GM21360 (cell line): ENCODE measurements around the gene TMEM101.
A peak's percentile ranks its signal among the peaks of the same experiment; 100 is the strongest.
"Not testable (repeated sequence)": the region's sequence is repeated elsewhere in the genome, so short reads cannot be mapped to it uniquely, and the experiment has no call there.

Experiments used
- ATAC-seq: cut with Tn5 transposase; IDR thresholded peaks from one replicate; pipeline ENCODE4 v1.9.1; 2021; ENCODE audit warnings: mild to moderate bottlenecking, moderate library complexity; ENCODE audit not compliant: unreplicated experiment

Gene TMEM101

GRCh38 chr17:44024271-44024663 lies 9.5 kb upstream of the TMEM101 start:
- ATAC-seq, result no peak

- no peak for ATAC-seq
Observed at GRCh38 chr17:44023545-44024270, 8.9 kb upstream of the TMEM101 start.

GRCh38 chr17:44022246-44022645 lies 7.5 kb upstream of the TMEM101 start:
- ATAC-seq, result no peak

- not testable (repeated sequence) for ATAC-seq
Observed at GRCh38 chr17:44021227-44021626, 6.5 kb upstream of the TMEM101 start.

- no peak for ATAC-seq
Observed at GRCh38 chr17:44014133-44014436, 678 bp downstream of the TMEM101 start.

GRCh38 chr17:44012874-44013273 lies 1.9 kb downstream of the TMEM101 start:
- no peak for ATAC-seq

GRCh38 chr17:44012391-44012790 lies 2.4 kb downstream of the TMEM101 start:
- no peak for ATAC-seq

- no peak for ATAC-seq
Observed at GRCh38 chr17:44011876-44012275, 2.9 kb downstream of the TMEM101 start.

- ATAC-seq, result no peak
Observed at GRCh38 chr17:44010966-44011647, 3.7 kb downstream of the TMEM101 start.

- ATAC-seq, result no peak
Observed at GRCh38 chr17:44008205-44008909, 6.4 kb downstream of the TMEM101 start.

GRCh38 chr17:44007346-44008204 lies 7.2 kb downstream of the TMEM101 start:
- no peak for ATAC-seq

- ATAC-seq, result peak; percentile 62
Observed at GRCh38 chr17:44006598-44007345, 8.0 kb downstream of the TMEM101 start.

GRCh38 chr17:44006272-44006597 lies 8.5 kb downstream of the TMEM101 start:
- no peak for ATAC-seq

- ATAC-seq, result no peak
Observed at GRCh38 chr17:44005527-44006271, 9.1 kb downstream of the TMEM101 start.

- no peak for ATAC-seq
Observed at GRCh38 chr17:44004761-44005526, 9.8 kb downstream of the TMEM101 start.

GRCh38 chr17:44004077-44004760 lies 10.5 kb downstream of the TMEM101 start, which contains the start of gene NAGS:
Gene NAGS (plus strand): TSS chr17:44004622. CDS start chr17:44004664, 42 bp downstream.
- ATAC-seq, result no peak

GRCh38 chr17:44002141-44002848 lies 12.5 kb downstream of the TMEM101 start:
- ATAC-seq, result no peak

GRCh38 chr17:44001461-44001920 lies 13.3 kb downstream of the TMEM101 start:
- ATAC-seq, result no peak
